OCI-LY3 (cell line): ENCODE results near the gene IRF2.

Experiments used
- CTCF ChIP-seq: fragments of 200-600, 300-600 bp; sonication (generic); IDR thresholded peaks from 2 replicates; pipeline ENCODE4 v1.5.1; 2014; ENCODE audit warnings: antibody characterized with exemption, low read length, low read depth
- EZH2phosphoT487 ChIP-seq: fragments of 200-600 bp; shearing (Covaris generic); IDR thresholded peaks from 2 replicates; pipeline ENCODE4 v1.6.1; 2018; ENCODE audit warnings: antibody characterized with exemption, mixed run types, low read depth

- TF ChIP-seq CTCF (no peak), EZH2phosphoT487 (no peak)
Observed at GRCh38 chr4:184395971-184396391, 78.4 kb downstream of the IRF2 start.
